Esophagus squamous epithelium (tissue), 5 donors: ENCODE measurements around the gene RNU1-4. TPM values are rescaled to one million over a fixed set of nuclear protein-coding genes. Genes with fewer than 3 reads are reported as not detected.
"Not testable (repeated sequence)": the region's sequence is repeated elsewhere in the genome, so short reads cannot be mapped to it uniquely, and the experiment has no call there.

ENCODE experiments used
- DNase-seq: peaks from one replicate; lab custom pipeline; 2025; lab: John Stamatoyannopoulos, UW
- H3K27ac ChIP-seq, 4 donors: fragments of 200-600 bp; sonication (generic); one replicate each; pipeline ENCODE4 v1.5.1; 2016 to 2019; ENCODE audit warnings: mild to moderate bottlenecking in 1 of 4
- H3K27me3 ChIP-seq, 4 donors: fragments of 200-600 bp; sonication (generic); 1 replicate in 3 of 4; 2 replicates in 1 of 4; pipeline versions ENCODE4 v1.5.1 to v1.6.0; 2017 to 2021; ENCODE audit warnings: antibody characterized with exemption in 1 of 4
- H3K36me3 ChIP-seq, 3 donors: fragments of 200-600 bp; sonication (generic); one replicate each; pipeline ENCODE4 v1.5.1; 2016 to 2019
- H3K4me1 ChIP-seq, 3 donors: fragments of 200-600 bp; sonication (generic); one replicate each; pipeline ENCODE4 v1.5.1; 2017 to 2019
- H3K4me3 ChIP-seq, 4 donors: fragments of 200-600 bp; sonication (generic); 1 replicate in 3 of 4; 2 replicates in 1 of 4; pipeline ENCODE4 v1.5.1; 2016 to 2019; ENCODE audit warnings: mild to moderate bottlenecking in 2 of 4, moderate library complexity in 1 of 4
- H3K9me3 ChIP-seq, 3 donors: fragments of 200-600 bp; sonication (generic); one replicate each; pipeline ENCODE4 v1.5.1; 2016 to 2019
- WGBS, 2 donors: methylation state at CpG; one replicate each; pipeline ENCODE4 v1.1.5; 2018; 5-methylcytosine and 5-hydroxymethylcytosine counted together
- intact Hi-C: fragments of 100-400 bp; cut with DNase I; formaldehyde crosslinking; loops from one replicate; pipeline ENCODE4 v1.15.0; 2022
- small RNA-seq, 4 donors: library from RNA; depleted of rRNA; stranded (forward); fragments of <200 nt; gene quantifications; one replicate each; pipeline ENCODE3, GENCODE V24; 2016
- total RNA-seq, 4 donors: library from RNA; depleted of rRNA; stranded (reverse); fragments of >200 nt; gene quantifications; one replicate each; pipeline ENCODE4 v1.1.0, GENCODE V29; 2016
- donor health status: DM: yes; HTN: yes; CAD: no.

RNU1-4 gene
- total RNA-seq, 4 donors from 2014 or later = under 0.01 TPM

GRCh38 chr1:16786362-16786761 lies 46.0 kb downstream of the RNU1-4 start:
- H3K27me3 ChIP-seq = peaks cover 0 to 19% (median 0%) of the 10 kb centered on the region in 4 donors
- H3K4me1 ChIP-seq, H3K4me3 ChIP-seq, H3K9me3 ChIP-seq, H3K27ac ChIP-seq, DNase-seq, H3K36me3 ChIP-seq, intact Hi-C loops: not testable (repeated sequence)
- 51 to 52% methylated on average over 4 of the region's 4 CpGs for WGBS, 2 donors

- H3K27ac ChIP-seq, H3K36me3 ChIP-seq, H3K9me3 ChIP-seq, DNase-seq, H3K4me3 ChIP-seq, H3K4me1 ChIP-seq, intact Hi-C loops: not testable (repeated sequence)
- H3K27me3 ChIP-seq = peaks cover 0 to 11% (median 0%) of the 10 kb centered on the region in 4 donors
- 74 to 100% methylated on average over 1 of the region's 3 CpGs for WGBS, 2 donors
Measured at GRCh38 chr1:16787175-16787574, 46.9 kb downstream of the RNU1-4 start.

GRCh38 chr1:16787711-16788110 lies 47.4 kb downstream of the RNU1-4 start:
- peaks cover 0 to 11% (median 0%) of the 10 kb centered on the region in 4 donors for H3K27me3 ChIP-seq
- H3K9me3 ChIP-seq, H3K36me3 ChIP-seq, intact Hi-C loops, DNase-seq, H3K4me3 ChIP-seq, H3K4me1 ChIP-seq, H3K27ac ChIP-seq: not testable (repeated sequence)
- WGBS, 2 donors = 32 to 62% methylated on average over 3 of the region's 5 CpGs

Small RNA genes lying within 50 kb of the gene (small RNA-seq; reads per million reads assigned to genes)
- 0 reads per million in 4 donors for gene RNU1-4

Other genes starting within 250 kb of the RNU1-4 start
- gene RNU1-1, start 226.2 kb upstream of the RNU1-4 start, total RNA-seq = under 1 TPM; under 0.01 TPM
- 10 to 100 TPM in 3 of 4 donors, 1 to 10 TPM in 1; 10.0 to 23.5 (median 10.7) TPM for gene NBPF1, start 127.0 kb upstream of the RNU1-4 start, total RNA-seq
- gene RNU1-3, start 73.6 kb upstream of the RNU1-4 start, total RNA-seq = under 1 TPM; under 0.01 TPM
- gene RNU1-2, start 155.5 kb downstream of the RNU1-4 start, total RNA-seq = under 1 TPM; under 0.01 TPM
- 10 to 100 TPM in 3 of 4 donors, 1 to 10 TPM in 1; 8.5 to 43.1 (median 30.2) TPM for gene CROCC, start 181.4 kb downstream of the RNU1-4 start, total RNA-seq
- 10 to 100 TPM in 1 of 4 donors, 1 to 10 TPM in 1, under 1 TPM in 1, not detected in 1; 0.70 to 10.5 (median 4.2) TPM for gene MFAP2, start 240.1 kb downstream of the RNU1-4 start, total RNA-seq